Colonic mucosa (tissue), 4 donors: ENCODE results near the gene ZNF574. TPM values are rescaled to one million over a fixed set of nuclear protein-coding genes. Genes with fewer than 3 reads are reported as not detected.

Experiments used
- DNase-seq: peaks from one replicate; pipeline ENCODE4 v3.0.0-alpha.2; 2020
- H3K27ac ChIP-seq: fragments of 200-600 bp; one replicate; pipeline ENCODE4 v1.8.0; 2021
- H3K27me3 ChIP-seq: fragments of 200-600 bp; one replicate; pipeline ENCODE4 v1.8.0; 2021
- H3K36me3 ChIP-seq: fragments of 200-600 bp; one replicate; pipeline ENCODE4 v1.8.0; 2021
- H3K4me1 ChIP-seq: fragments of 200-600 bp; one replicate; pipeline ENCODE4 v1.8.0; 2021; ENCODE audit warnings: mild to moderate bottlenecking
- H3K4me3 ChIP-seq: fragments of 200-600 bp; one replicate; pipeline ENCODE4 v1.8.0; 2021
- H3K9ac ChIP-seq, 2 donors: one replicate each; pipeline ENCODE4 v1.7.0; 2013; ENCODE audit warnings: control low read depth in 2 of 2, low read depth in 2 of 2, low read length in 2 of 2
- H3K9me3 ChIP-seq: fragments of 200-600 bp; one replicate; pipeline ENCODE4 v1.8.0; 2021
- intact Hi-C: fragments of 100-400 bp; cut with DNase I; formaldehyde crosslinking; loops from one replicate; pipeline ENCODE4 v1.14.1; 2022
- total RNA-seq, 2 donors: library from RNA; stranded (reverse); fragmentation: NEBNext Ultra II Directional in 1 of 2; extraction: Animal tissue kit (Norgen Biotek cat#: 25700) in 1 of 2; gene quantifications; one replicate each; pipeline ENCODE4 v1.2.1, GENCODE V29; 2021
- TF ChIP-seq, protein P1 (sequence below): fragments of 200-600 bp; IDR thresholded peaks from one replicate; pipeline ENCODE4 v1.8.0; 2022; ENCODE audit warnings: antibody characterized with exemption, mild to moderate bottlenecking
- donor health status: healthy.
- donor health status: DM: no; HTN: no; CAD: no.
- donor health status: DM: no; HTN: no; CAD: no.

ZNF574 gene
- total RNA-seq, 2 donors from 2014 or later, result 14.7 to 15.9 TPM

DNA sequence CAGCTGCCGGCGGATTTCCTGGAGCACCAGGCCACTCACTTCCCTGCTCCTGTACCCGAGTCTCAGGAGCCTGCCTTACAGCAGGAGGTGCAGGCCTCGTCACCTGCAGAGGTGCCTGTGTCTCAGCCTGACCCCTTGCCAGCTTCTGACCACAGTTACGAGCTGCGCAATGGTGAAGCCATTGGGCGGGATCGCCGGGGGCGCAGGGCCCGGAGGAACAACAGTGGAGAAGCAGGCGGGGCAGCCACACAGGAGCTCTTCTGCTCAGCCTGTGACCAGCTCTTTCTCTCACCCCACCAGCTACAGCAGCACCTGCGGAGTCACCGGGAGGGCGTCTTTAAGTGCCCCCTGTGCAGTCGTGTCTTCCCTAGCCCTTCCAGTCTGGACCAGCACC, 3.3 kb downstream of the ZNF574 start:
- H3K36me3 ChIP-seq, result peaks cover 19% of the 10 kb centered on the region
- intact Hi-C loops, result no loop called here
- H3K4me3 ChIP-seq, result no peak overlapping the region
- H3K27ac ChIP-seq, result no peak overlapping the region
- H3K9me3 ChIP-seq, result no peaks in the 10 kb centered on the region
- no peaks in the 10 kb centered on the region for H3K27me3 ChIP-seq
- no peak for DNase-seq
- no peak overlapping the region for H3K9ac ChIP-seq
- peaks cover 7% of the 10 kb centered on the region for H3K4me1 ChIP-seq
- TF ChIP-seq, protein P1, sequence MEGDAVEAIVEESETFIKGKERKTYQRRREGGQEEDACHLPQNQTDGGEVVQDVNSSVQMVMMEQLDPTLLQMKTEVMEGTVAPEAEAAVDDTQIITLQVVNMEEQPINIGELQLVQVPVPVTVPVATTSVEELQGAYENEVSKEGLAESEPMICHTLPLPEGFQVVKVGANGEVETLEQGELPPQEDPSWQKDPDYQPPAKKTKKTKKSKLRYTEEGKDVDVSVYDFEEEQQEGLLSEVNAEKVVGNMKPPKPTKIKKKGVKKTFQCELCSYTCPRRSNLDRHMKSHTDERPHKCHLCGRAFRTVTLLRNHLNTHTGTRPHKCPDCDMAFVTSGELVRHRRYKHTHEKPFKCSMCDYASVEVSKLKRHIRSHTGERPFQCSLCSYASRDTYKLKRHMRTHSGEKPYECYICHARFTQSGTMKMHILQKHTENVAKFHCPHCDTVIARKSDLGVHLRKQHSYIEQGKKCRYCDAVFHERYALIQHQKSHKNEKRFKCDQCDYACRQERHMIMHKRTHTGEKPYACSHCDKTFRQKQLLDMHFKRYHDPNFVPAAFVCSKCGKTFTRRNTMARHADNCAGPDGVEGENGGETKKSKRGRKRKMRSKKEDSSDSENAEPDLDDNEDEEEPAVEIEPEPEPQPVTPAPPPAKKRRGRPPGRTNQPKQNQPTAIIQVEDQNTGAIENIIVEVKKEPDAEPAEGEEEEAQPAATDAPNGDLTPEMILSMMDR, result no peak

DNA sequence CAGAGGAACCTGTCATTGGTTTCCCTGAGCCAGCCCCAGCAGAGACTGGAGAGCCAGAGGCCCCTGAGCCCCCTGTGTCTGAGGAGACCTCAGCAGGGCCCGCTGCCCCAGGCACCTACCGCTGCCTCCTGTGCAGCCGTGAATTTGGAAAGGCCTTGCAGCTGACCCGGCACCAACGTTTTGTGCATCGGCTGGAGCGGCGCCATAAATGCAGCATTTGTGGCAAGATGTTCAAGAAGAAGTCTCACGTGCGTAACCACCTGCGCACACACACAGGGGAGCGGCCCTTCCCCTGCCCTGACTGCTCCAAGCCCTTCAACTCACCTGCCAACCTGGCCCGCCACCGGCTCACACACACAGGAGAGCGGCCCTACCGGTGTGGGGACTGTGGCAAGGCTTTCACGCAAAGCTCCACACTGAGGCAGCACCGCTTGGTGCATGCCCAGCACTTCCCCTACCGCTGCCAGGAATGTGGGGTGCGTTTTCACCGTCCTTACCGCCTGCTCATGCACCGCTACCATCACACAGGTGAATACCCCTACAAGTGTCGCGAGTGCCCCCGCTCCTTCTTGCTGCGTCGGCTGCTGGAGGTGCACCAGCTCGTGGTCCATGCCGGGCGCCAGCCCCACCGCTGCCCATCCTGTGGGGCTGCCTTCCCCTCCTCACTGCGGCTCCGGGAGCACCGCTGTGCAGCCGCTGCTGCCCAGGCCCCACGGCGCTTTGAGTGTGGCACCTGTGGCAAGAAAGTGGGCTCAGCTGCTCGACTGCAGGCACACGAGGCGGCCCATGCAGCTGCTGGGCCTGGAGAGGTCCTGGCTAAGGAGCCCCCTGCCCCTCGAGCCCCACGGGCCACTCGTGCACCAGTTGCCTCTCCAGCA, 4.2 kb downstream of the ZNF574 start:
- Histone ChIP-seq H3K4me1 (peaks cover 7% of the 10 kb centered on the region), H3K9me3 (no peaks in the 10 kb centered on the region), H3K27ac (no peak overlapping the region), H3K27me3 (no peaks in the 10 kb centered on the region), H3K36me3 (peaks cover 19% of the 10 kb centered on the region), H3K9ac (no peak overlapping the region), H3K4me3 (no peak overlapping the region)
- DNase-seq, result no peak
- TF ChIP-seq, protein P1, result no peak
- intact Hi-C loops, result no loop called here

DNA sequence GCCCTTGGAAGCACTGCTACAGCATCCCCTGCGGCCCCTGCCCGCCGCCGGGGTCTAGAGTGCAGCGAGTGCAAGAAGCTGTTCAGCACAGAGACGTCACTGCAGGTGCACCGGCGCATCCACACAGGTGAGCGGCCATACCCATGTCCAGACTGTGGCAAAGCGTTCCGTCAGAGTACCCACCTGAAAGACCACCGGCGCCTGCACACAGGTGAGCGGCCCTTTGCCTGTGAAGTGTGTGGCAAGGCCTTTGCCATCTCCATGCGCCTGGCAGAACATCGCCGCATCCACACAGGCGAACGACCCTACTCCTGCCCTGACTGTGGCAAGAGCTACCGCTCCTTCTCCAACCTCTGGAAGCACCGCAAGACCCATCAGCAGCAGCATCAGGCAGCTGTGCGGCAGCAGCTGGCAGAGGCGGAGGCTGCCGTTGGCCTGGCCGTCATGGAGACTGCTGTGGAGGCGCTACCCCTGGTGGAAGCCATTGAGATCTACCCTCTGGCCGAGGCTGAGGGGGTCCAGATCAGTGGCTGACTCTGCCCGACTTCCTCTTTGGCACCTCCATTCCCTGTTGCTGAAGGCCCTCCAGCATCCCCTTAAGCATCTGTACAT, 4.9 kb downstream of the ZNF574 start:
- H3K27me3 ChIP-seq, result no peaks in the 10 kb centered on the region
- DNase-seq, result no peak
- peaks cover 19% of the 10 kb centered on the region for H3K36me3 ChIP-seq
- intact Hi-C loops, result no loop called here
- no peak overlapping the region for H3K9ac ChIP-seq
- H3K4me3 ChIP-seq, result no peak overlapping the region
- H3K4me1 ChIP-seq, result peaks cover 7% of the 10 kb centered on the region
- no peak overlapping the region for H3K27ac ChIP-seq
- TF ChIP-seq, protein P1, result no peak
- H3K9me3 ChIP-seq, result no peaks in the 10 kb centered on the region

DNA sequence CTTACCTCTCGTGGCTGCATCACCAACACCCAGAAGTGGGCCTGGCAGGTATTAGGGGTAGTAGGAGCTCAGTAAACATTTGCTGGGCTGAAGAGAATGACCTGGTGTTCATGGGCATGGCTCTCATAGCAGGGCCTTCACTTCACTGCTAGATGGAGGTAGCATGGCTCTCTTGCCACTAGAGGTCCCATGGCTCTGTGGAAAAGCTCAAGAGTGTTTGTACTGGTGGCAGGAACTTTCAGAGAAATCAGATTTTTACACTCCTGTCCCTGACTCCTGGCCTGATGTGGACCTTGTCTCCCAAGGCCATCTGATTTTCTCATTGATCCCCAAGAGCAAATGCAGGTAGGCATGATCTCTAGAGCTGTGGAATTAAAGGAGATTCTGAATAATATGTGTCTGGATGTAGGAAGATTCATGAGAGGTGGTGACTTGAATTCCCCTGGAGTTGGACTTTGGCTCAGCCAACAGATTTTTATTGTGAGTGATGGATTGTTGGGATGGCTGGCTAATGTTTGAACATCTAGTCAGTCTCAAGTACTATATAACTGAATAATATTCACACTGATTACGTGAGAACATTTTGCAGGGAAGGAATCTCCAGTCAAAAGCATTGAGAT, 5.7 kb downstream of the ZNF574 start:
- Histone ChIP-seq H3K9ac (no peak overlapping the region), H3K4me1 (peaks cover 7% of the 10 kb centered on the region), H3K9me3 (no peaks in the 10 kb centered on the region), H3K27ac (peak overlapping the region; percentile 10), H3K4me3 (no peak overlapping the region), H3K27me3 (no peaks in the 10 kb centered on the region), H3K36me3 (peaks cover 19% of the 10 kb centered on the region)
- peak; percentile 33 for DNase-seq
- TF ChIP-seq, protein P1, result peak; percentile 30
- intact Hi-C loops, result no loop called here

DNA sequence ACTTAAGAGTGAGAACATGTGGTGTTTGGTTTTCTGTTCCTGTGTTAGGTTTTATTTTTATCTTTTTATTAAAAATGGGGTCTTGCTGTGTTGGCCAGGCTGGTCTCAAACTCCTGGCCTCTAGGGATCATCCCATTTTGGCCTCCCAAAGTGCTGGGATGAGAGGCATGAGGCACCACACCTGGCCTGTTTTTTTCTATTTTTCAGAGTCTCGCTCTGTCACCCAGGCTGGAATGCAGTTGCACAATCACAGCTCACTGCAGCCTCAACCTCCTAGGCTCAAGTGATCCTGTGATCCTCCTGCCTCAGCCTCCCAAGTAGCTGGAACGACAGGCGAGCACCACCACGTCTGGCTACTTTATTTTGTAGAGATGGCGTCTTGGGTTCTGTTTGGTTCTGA, 7.6 kb downstream of the ZNF574 start:
- no peak overlapping the region for H3K4me3 ChIP-seq
- no peak for DNase-seq
- H3K27ac ChIP-seq, result no peak overlapping the region
- H3K27me3 ChIP-seq, result no peaks in the 10 kb centered on the region
- no peaks in the 10 kb centered on the region for H3K9me3 ChIP-seq
- no peak overlapping the region for H3K9ac ChIP-seq
- TF ChIP-seq, protein P1, result no peak
- H3K36me3 ChIP-seq, result peaks cover 19% of the 10 kb centered on the region
- intact Hi-C loops, result no loop called here
- peaks cover 7% of the 10 kb centered on the region for H3K4me1 ChIP-seq
